GM19438 (cell line): ENCODE data around the gene PRRC1.
A peak's percentile ranks its signal among the peaks of the same experiment; 100 is the strongest.

Experiments
- ATAC-seq: cut with Tn5 transposase; IDR thresholded peaks from one replicate; pipeline ENCODE4 v1.9.1; 2021; ENCODE audit warnings: low read depth; ENCODE audit not compliant: unreplicated experiment

The PRRC1 gene

GRCh38 chr5:127574852-127575679, 57.6 kb downstream of the PRRC1 start:
- ATAC-seq: no peak

GRCh38 chr5:127577458-127577857, 60.0 kb downstream of the PRRC1 start:
- ATAC-seq: no peak

DNA sequence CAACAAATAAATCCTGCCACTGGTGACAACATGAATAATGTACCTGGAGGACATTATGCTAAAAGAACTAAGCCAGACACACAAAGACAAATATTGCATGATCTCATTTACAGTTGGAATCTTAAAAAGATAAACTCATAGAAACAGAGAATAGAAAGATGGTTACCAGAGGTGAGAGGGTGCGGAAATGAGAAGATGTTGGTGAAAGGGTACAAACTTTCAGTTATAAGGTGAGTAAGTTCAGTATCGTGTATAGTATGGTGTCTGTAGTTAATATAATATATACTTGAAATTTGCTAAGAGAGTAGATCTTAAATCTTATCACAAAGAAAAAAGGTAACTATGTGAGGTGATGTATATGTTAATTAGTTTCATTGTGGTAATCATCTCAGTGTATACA, 63.3 kb downstream of the PRRC1 start:
- ATAC-seq: no peak

DNA sequence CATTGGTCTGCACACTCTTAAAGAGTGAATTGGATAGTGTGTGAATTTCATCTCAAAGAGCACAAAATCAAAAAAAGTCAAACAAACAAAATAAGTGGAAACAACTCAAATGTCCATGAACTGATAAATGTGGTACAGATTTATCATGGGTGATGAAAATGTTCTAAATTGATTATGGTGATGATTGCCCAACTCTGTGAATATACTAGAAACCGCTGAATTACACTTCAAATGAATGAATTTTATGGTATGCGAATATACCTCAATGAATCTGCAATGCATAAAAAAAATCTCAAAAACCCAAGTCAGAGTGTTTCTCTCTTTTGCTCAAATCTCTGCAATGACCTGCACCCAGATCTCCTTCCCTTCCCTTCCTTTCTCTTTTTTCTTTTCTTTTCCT, 64.0 kb downstream of the PRRC1 start:
- ATAC-seq: no peak

GRCh38 chr5:127582773-127583370, 65.4 kb downstream of the PRRC1 start:
- no peak for ATAC-seq

- ATAC-seq: no peak
Measured at GRCh38 chr5:127583866-127584265, 66.4 kb downstream of the PRRC1 start.

- no peak for ATAC-seq
Measured at GRCh38 chr5:127585661-127586060, 68.2 kb downstream of the PRRC1 start.

DNA sequence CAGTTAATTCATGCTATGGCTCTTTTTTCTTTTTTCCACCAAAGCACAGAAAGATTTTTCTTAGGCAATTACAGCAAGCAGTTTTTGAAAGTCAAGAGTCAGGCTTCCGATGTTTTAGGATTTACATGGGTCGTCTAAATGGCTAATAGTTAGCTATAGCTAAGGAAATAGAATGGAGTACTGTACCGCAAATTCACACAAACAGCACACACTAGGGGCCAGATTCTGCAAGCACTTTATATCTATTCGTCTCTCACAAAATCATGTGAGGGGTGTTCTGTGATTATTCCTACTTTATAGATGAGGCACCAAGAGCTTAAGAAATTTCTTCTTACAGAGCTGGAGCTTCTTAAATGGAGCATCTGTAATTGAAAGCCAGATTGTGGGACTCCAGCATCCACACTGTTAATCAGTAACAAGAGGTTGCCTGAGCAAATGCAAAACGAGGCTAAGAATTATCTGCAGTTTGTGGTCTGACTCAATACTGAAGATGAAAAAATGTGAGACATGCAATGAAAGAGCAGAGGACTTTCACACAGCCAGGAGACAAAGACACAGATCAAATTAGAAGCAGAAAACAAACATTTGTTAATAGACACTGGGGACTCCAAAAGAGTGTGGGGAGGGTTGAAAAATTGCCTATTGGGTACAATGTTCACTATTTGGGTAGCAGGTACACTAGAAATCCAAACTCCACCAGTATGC, 68.8 kb downstream of the PRRC1 start:
- peak; percentile 80 for ATAC-seq

- peak; percentile 47 for ATAC-seq
Measured at GRCh38 chr5:127586811-127587210, 69.4 kb downstream of the PRRC1 start.

GRCh38 chr5:127587246-127587917, 69.9 kb downstream of the PRRC1 start:
- ATAC-seq: no peak

DNA sequence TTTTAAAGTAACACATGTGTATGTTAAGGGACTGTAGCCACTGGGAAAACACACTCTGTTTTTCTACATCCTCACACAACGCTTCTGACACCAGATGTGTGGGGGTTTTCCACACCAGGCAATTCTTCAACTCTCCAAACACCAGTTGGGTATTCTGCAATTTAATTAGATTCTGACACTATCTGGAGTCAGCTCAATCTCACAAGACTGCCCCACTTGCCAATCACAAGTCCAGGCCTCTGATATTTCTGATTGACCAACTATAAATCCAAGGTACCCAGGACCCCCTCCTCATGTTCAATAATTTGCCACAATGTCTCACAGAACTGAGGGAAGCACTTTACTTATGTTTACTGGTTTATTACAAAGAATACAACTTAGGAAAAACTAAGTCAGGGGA, 70.9 kb downstream of the PRRC1 start:
- ATAC-seq: no peak

DNA sequence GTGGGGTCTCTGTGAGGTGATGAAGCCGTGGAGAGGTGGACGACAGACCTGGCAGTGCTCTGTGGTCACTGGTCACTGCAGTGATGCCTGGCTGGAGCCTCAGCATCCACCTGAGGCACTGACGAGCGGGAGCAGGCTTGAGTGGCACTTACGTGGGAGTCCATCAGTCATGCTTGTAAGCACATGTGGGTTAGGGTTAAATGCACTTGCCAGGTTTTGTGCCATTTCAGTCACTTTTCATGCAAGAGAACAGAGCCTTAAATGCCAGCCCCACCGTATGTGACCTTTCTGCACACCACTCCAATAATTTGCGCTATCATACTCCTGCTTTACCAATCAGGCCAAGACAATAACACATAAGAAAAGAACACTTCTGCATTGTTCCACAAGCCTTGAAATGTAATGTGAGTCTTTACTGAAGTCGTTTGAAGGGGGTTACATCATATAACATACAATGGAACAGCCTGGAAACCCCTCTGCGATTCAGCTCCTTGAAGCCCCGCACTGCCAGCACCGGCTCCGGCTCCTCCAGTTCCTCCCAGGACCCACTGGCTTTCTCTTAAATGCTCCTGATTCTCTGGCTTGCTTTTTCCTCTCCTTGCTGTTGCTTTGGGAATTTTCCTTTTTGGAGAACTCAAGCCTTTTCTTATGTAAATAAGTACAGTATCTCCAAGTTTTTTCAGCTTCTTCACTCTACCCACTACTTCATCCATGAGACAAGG, 72.0 kb downstream of the PRRC1 start:
- no peak for ATAC-seq

DNA sequence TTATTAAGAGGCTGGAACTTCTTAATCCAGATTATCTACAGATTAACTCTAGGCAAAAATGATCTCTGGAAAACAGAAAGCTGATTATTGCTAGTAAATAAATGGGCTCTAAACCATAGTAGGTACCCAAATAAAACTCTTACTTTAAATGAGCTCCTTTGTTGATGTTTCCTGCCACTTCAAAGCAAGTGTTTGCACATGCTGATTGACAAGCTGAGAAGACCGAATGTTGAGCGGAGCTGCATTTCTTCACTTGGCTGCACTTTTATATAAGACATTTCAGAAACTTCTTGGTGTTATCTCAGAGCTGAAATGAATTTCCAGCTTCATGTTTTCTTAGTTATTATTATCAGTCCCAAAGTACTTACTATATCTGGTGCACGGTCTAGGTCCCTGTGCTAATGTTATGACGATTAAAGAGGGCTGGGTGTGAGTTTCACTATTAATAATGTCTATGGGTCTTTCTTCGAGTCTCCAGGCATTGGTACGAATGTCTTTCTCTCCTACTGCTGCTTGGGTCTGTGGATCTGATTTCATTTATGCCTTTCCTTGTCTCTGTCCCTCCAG, 72.8 kb downstream of the PRRC1 start:
- no peak for ATAC-seq

- no peak for ATAC-seq
Measured at GRCh38 chr5:127595484-127596368, 78.3 kb downstream of the PRRC1 start.

GRCh38 chr5:127596501-127596900, 79.1 kb downstream of the PRRC1 start:
- ATAC-seq: no peak

DNA sequence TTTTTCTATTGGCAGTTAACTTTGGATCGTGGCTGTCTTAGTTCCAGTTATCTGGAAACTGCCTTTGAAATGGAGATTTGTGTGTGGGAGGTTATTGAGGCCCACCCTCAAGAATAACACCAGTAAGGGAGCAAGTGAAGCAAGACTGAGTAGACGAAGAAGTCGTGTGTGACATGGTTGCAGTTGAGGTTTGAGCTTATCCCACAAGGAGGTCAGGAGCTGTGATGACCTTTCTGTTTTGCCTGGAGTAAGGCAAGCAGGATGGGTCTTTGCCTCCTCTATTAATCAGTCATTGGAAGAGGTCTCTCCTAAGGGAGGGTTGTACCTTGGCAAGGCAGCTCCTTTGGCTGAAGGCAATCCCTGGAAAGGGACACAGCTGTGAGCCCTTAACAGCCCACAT, 81.9 kb downstream of the PRRC1 start:
- ATAC-seq: no peak

DNA sequence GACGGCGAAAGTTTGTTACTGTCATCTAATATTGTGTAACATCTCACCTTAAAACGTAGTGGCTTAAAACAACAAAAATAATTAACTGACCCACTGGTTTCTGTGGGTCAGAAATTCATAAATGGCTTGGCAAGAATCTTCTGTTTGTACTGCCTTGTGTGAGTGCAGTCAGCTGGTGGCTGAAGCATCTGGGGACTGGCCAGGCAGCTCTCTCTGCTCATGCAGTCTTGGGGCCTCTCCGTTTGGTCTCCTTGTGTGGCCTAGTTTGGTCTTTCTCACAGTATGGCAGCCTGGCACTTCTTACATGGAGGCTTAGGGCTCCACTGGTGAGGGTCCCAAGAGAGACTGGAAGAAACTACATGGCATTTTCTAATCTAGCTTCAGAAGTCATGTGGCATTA, 82.4 kb downstream of the PRRC1 start:
- ATAC-seq: no peak

DNA sequence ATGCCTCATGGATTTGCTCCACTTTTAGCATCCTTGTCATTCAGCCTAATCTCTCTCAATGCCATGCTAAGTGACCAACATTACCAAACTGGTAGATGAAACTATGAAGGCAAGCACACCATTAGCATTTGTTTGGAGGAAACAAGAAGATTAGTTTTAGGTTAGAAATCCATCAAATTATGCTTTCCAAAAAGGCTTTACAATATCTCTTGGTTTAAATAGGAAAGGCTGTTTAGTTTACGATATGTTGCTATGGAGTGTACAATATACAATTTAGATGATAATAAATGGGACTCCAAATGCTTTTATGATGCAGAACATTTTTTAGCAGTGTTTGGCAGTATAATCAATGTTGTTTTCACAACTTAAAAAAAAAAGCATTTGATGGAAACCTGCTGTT, 83.7 kb downstream of the PRRC1 start:
- no peak for ATAC-seq

- ATAC-seq: no peak
Measured at GRCh38 chr5:127601601-127602000, 84.2 kb downstream of the PRRC1 start.
